Airway epithelial cell (primary cell): ENCODE data around the gene RBP4. TPM values are rescaled to one million over a fixed set of nuclear protein-coding genes. Genes with fewer than 3 reads are reported as not detected.

Source experiments
- total RNA-seq: library from RNA; depleted of rRNA; stranded (reverse); fragments of >200 nt; gene quantifications from 2 replicates; pipeline ENCODE4 v1.2.3, GENCODE V29; 2015

The RBP4 gene
- total RNA-seq: not detected in 2 replicates

DNA sequence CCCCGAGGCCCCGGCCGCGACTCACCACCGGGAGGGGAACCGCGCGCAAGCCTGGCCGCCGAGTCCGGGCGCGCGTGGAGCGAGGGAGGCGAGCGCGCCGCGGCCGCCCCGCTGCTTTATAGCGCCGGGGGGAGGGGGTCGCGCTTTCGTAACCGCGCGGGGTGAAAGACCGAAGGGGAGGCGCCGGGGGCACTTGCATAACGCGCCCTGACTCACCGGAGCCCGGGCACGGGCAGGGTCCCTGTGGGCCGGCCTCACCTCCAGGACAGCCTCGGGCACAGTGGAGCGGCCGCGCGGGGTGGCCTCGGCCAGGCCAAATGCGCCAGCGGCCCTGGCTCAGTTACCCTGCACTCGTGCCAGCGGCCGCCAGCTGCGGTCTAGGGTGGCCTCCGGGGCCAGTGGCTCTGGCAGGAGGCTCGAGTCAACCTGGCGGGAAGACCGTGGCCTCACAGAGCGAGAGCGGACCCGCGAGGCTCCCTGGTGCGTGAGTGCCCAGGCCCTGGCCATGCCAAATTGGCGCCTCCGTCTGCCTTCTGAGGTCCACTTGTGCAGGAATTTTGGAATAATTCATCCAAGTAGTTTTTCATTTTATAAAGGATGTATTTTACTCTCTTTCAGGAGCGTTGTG lies at the start of gene RBP4:
TSS of gene RBP4 (minus strand) at position 90 of the 628 bp plus-strand sequence. CDS start 207 bp downstream, outside the sequence.

DNA sequence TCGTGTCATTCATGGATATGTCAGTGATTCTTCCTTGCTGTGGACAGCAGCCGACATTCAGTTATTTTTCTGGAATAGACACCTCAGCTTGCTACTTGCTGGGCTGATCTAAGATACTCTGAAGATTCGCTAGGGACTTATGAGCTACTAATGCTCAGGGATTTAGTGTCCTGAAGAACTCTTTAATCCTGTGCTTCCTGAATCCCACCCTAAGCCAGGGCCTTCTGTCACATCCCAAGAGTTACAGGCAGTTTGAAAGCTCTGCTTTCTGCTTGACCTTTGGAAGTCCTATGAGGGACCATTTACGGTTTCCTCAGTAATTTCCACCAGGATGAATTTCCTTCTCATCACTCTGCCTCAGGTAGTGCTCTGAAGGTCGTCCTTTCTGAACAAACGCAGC lies 11.3 kb upstream of the RBP4 start, which contains the start of gene PDE6C:
TSS of gene PDE6C (plus strand) at position 227 of the 400 bp plus-strand sequence. CDS start 189 bp downstream, outside the sequence.

DNA sequence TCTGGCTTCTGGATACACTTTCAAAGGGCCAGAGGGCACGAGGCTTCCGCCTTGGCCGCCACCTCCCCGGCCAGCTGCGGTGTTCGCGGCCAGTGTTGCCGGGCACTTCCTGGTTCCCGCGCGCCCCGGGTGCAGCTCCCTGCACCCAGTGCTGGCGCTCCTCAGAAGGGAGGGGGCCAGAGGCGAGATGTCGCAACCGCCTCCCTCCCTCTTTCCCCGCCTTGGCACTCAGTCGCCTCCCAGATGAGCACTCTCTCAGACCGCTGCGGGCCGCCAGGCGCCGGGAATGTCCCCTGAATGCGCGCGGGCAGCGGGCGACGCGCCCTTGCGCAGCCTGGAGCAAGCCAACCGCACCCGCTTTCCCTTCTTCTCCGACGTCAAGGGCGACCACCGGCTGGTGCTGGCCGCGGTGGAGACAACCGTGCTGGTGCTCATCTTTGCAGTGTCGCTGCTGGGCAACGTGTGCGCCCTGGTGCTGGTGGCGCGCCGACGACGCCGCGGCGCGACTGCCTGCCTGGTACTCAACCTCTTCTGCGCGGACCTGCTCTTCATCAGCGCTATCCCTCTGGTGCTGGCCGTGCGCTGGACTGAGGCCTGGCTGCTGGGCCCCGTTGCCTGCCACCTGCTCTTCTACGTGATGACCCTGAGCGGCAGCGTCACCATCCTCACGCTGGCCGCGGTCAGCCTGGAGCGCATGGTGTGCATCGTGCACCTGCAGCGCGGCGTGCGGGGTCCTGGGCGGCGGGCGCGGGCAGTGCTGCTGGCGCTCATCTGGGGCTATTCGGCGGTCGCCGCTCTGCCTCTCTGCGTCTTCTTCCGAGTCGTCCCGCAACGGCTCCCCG lies 34.4 kb downstream of the RBP4 start, which contains the start of gene FFAR4:
TSS of gene FFAR4 (plus strand) at position 231 of the 842 bp plus-strand sequence. CDS start at position 287, 56 bp downstream.

Other genes with a start within 250 kb of the RBP4 start
- 198 and 231 TPM in 2 replicates for gene MYOF, start 118.9 kb downstream of the RBP4 start, total RNA-seq
- 32.1 and 36.9 TPM in 2 replicates for gene CEP55, start 104.6 kb downstream of the RBP4 start, total RNA-seq
- gene FFAR4, start 34.6 kb downstream of the RBP4 start, total RNA-seq: not detected in 2 replicates
- not detected in 2 replicates for gene PDE6C, start 11.3 kb upstream of the RBP4 start, total RNA-seq
- 4.3 and 4.5 TPM in 2 replicates for gene FRA10AC1, start 101.4 kb upstream of the RBP4 start, total RNA-seq
- gene LGI1, start 156.7 kb upstream of the RBP4 start, total RNA-seq: not detected in 2 replicates